Activated naive CD4-positive, alpha-beta T cell (primary cell): ENCODE measurements around the gene MICAL2.

Source experiments
- DNase-seq, 4 experiments: peaks; one replicate each; lab custom pipeline; 2025; lab: John Stamatoyannopoulos, UW

Gene MICAL2

GRCh38 chr11:12246147-12246546 is 135.8 kb downstream of the MICAL2 start:
- DNase-seq = no peak

- DNase-seq = no peak
Observed at GRCh38 chr11:12246989-12247388, 136.6 kb downstream of the MICAL2 start.

DNA sequence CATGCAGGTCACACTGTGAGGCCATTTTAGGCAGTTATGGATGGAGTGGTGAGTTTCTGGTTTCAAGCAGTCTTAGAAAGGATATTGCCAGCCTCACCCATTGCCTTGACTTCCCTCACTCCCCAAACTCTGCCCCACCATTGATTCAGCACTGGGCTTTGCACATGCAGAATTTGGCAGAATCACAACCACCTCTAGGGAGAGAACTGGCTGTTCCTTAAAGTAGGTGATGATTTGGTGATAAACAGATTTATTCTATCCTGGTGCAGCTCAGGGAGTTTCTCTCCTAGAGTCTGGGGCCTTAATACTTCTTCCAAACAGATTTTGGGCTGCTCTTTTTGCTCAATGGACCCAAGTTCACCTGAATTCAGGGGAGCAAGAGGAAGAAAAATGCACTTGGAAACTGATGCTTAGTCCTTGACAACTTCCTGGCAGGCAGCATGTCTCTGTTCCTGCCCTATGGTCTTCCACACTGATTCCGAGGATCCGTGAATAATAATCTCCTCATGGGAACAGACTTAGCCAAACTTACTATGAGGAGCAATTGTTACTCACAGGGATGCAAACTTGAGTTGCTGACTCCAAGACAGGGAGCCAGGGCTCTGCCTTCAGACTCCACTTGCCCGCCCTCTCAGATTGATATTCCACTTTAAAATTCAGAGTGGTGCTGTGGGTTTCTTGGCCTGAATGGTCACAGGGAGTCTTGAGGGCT is 137.3 kb downstream of the MICAL2 start:
- DNase-seq = no peak

DNA sequence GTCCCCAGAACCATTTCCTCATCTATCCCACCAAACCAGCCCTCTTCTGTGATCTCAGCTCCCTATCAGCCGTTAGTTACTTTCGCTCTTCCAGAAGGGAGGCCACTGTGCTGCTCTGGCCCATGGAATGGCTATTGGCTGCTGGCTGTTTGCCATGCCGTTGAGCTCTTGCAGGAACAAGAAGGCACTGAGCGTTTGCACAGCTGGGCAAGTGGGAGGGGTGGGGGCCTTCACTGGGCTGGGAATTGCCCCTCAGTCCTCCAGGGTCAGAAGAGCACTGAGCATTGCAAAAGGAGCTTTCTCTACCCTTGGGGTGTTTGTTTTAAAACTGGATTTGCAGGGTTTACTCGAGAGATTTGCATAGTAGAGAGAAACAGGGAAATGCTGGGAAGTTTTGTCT is 137.9 kb downstream of the MICAL2 start:
- no peak for DNase-seq

DNA sequence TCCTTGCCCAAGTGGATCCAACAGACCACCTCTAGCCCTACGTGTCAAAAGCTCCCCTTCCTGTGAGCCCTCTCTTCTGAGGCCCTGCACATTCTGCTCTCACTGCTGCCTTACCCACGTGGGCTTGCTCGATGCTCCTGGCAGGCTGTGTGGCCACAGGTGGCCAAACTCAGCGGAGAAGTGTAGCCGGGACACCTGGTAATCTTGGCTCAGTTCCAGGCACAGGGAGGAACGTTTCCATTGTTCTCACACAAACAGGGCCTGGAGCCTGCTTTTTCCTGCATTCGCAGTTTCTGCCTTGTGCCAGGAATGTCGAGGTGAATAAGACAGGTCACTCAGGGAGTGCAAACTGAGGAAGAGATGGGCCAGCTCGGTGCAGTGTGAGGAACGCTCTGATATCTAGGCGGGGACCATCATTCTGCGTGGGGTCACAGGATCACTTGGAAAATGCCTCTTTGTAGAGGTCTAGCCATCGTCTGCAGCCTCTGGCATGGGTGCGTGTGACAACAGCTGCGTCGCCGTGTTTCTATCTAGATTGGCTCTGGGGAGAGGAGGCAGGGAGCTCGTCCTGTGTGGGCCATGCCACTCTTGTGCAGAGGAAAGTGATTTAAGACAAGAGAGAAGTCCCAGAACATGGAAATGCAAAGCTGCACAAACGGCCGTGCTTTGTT is 139.3 kb downstream of the MICAL2 start:
- DNase-seq = no peak

GRCh38 chr11:12251666-12252560 is 141.5 kb downstream of the MICAL2 start:
- no peak for DNase-seq

DNA sequence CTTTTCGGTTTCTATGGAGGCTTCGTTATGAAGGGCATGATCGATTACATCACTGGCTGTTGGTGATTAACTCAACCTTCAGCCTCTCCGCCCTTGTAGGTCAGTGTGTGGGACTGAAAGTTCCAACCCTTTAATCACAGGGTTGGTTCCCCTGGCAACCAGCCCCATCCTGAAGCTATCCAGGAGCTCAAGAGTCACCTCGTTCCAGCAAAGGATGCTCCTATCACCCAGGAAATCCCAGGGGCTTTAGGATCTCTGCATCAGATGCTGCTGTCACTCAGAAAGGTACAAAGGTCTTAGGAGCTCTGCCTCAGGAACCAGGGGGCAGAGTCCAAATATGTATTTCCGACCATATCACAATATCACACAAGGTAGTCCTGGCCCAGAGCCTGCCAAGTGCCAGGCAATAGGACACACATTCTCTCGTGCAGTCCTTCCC is 143.5 kb downstream of the MICAL2 start:
- DNase-seq = no peak

DNA sequence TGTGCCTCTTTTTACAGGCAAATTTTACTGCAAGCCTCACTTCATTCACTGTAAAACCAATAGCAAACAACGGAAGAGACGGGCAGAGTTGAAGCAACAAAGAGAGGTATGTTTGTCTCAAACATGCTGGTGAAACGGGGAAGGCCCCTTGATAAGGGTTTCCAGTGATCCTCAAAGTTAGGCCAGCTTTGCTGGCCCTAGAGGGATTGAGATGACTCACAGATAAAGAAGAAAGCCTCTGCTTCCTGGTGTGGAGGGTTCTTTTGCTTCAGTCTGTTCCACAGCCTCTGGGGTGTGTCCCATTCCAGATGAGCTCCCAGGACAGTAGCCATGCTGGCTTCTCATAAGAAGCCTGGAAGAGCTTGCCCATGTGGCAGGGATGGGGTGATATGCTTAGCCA is 148.1 kb downstream of the MICAL2 start:
- DNase-seq = no peak

DNA sequence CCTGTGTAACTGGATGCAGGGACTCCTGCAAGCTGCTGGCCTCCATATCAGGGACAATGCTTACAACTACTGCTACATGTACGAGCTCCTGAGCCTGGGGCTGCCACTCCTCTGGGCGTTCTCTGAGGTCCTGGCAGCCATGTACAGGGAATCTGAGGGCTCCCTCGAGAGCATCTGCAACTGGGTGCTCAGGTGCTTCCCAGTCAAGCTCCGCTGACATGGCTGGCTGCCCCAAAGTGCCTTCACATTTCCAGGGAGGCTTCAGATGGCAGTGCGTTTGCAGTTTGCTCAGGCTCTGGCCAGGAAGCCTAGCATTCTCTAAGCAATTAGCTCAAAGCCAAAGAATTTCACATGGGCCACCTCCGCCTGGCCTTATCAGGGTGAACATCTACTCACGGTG is 149.6 kb downstream of the MICAL2 start:
- DNase-seq = no peak

DNA sequence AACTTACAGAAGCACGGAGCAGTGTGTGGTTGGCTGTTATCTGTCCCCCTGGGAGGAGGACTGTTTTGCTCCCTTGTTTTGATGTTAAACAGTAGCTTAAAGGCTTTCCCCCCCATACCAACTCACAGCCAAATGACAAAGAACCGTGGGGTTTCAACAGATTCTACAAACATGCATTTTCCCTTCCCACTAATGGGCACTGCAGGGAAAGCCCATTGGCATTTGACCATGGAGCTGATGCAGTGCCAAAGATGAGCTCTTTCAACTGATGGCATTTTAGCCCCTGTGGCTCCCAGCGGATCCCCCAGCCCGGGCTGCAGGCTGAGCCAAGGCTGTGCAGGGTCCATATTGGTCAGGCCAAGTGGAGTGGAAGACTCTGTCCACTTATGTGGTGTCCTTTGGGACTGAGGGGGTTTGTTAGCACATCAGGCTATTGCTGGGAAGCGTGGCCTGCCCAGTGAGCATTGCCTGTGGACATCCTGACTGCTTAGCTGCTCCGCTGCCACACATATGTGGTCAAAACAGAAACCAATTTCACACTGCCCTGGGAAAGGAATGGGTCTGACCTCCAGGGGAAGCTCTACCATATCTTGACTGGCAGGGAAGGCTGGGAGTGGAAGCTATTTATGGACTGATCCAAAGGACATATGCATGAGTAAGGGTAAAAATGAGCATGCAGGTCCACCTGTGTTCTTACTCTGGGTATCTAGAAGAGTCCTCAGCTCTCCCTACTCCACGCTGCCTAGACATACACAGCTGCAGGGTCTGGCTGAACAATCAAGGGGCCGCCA is 150.5 kb downstream of the MICAL2 start:
- DNase-seq = no peak

- no peak for DNase-seq
Observed at GRCh38 chr11:12261551-12261950, 151.2 kb downstream of the MICAL2 start.

GRCh38 chr11:12263141-12263693 is 152.8 kb downstream of the MICAL2 start:
- DNase-seq = no peak

- DNase-seq = no peak
Observed at GRCh38 chr11:12264361-12264760, 154.0 kb downstream of the MICAL2 start.

DNA sequence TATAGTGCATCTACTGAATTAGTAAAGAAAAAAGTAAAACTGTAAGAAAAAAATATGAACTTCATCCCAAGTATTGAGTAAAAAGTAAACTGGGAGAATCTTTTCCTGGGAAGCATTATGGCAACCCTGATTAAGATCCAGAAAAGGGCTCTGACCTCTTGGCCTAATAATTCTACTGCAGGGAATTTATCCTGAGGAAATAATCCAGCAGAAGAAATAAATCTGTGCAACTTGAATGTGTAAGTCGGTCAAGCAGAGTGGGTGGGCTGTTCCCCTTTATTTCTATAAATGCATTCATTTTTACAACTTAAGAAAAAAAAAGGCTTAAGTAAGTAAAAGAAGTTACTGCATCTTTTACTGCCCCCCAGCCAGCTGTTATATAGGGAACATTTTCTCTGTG is 155.7 kb downstream of the MICAL2 start:
- no peak for DNase-seq

- no peak for DNase-seq
Observed at GRCh38 chr11:12266943-12267342, 156.6 kb downstream of the MICAL2 start.

DNA sequence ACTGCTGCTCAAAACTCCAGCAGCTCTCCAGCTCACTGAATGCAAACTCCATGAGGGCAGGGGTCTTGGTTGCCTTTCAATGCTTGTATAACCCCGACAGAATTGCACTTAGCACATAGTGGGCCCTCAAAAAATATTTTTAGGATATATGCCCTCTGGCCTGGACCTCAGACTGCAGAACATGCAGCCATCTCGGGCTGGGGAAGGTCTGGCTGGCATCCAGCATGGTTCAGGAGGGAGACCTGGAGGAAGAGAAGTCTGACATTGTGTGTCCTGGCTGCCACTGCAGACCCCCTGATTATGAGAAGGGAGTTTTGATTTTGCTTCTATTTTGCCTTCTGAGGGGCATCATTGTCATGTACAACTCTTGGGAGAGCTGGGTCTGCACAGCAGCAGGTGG is 157.5 kb downstream of the MICAL2 start:
- DNase-seq = no peak

GRCh38 chr11:12269104-12269441 is 158.7 kb downstream of the MICAL2 start:
- DNase-seq = no peak

GRCh38 chr11:12269446-12270214 is 159.2 kb downstream of the MICAL2 start:
- no peak for DNase-seq

- DNase-seq = no peak
Observed at GRCh38 chr11:12270215-12270797, 159.9 kb downstream of the MICAL2 start.

GRCh38 chr11:12270817-12271216 is 160.4 kb downstream of the MICAL2 start:
- no peak for DNase-seq

DNA sequence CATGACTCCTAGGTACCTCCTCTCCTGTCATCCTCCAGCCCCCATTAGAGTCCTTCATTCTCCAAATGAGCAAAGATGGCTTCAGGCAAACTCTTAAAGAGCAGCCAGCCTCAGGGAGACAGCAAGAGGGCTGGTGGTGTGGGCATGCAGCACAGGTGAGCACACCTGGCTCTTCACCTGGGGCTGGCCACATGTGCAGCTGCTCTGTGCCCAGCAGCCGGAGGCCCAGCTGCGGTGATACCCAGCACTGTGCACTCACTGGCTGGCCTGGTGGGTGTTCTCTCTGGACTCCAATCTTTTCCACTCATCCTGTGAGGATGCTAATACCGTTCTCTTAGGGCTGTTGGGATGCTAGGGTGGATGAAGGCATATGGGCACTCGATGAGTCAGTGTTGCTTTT is 160.9 kb downstream of the MICAL2 start:
- no peak for DNase-seq
